Astrocyte of the cerebellum (primary cell): ENCODE results near the gene CCDC112.

ENCODE experiments used
- DNase-seq: peaks from one replicate; pipeline ENCODE4 v3.0.0-alpha.2; 2011; ENCODE audit warnings: low read depth
- H3K4me3 ChIP-seq: 2 replicates; pipeline ENCODE4 v1.5.1; 2011; ENCODE audit warnings: mild to moderate bottlenecking, low read depth, low read length, moderate library complexity
- CTCF ChIP-seq: IDR thresholded peaks from 2 replicates; pipeline ENCODE4 v1.5.1; 2012; ENCODE audit warnings: low read length, low read depth, moderate library complexity, mild to moderate bottlenecking; ENCODE audit errors: missing control alignments
- in situ Hi-C: cut with HindIII; loops from 2 replicates; pipeline ENCODE4 v1.10.0; 2017; ENCODE audit warnings: low sequenced_read_pairs

Gene CCDC112

DNA sequence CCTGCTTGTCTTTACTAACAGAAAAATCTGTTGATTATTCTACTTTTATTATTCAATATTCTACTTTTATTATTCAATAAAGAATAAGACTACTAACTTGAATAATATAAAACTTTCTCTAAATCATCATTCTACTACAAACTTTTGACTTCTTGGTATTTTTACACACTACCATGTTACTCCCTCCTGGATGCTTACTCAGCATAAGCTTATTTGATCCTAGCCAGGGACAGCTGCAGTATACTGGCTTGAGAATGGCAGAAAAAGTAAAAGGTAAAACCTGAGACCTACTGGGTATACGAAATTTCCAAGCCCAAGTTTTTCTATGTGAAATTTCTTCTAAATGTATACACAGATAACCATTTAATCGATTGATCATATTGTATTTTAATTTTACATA lies 59.9 kb downstream of the CCDC112 start:
- DNase-seq: no peak
- in situ Hi-C loops: loop anchor here (10.0 kb wide), 1 partner anchor 142 kb away; no protein-coding TSS in a partner anchor
- TF ChIP-seq CTCF: no peak
- H3K4me3 ChIP-seq: no peak overlapping the region

DNA sequence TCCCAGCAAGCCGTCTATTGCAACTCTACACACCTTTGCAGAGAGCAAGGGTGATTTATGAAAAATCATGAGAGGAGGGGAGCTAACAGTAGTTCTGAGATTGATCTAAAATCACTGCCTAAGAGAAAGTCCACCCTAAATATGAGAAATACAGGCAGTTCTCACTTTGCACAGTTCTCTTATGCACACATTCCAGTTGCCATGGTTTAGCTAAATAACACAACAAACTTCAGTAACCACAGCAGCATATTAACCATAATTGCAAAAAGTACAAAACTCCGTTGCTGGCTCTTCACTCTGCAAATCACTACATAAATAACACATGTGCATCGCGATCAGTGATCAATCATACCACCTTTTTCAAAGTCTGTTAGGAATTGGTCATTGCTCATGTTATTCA lies 64.9 kb downstream of the CCDC112 start:
- H3K4me3 ChIP-seq: no peak overlapping the region
- DNase-seq: no peak
- in situ Hi-C loops: loop anchor here (10.0 kb wide), 1 partner anchor 137 kb away; no protein-coding TSS in a partner anchor
- no peak for TF ChIP-seq CTCF

DNA sequence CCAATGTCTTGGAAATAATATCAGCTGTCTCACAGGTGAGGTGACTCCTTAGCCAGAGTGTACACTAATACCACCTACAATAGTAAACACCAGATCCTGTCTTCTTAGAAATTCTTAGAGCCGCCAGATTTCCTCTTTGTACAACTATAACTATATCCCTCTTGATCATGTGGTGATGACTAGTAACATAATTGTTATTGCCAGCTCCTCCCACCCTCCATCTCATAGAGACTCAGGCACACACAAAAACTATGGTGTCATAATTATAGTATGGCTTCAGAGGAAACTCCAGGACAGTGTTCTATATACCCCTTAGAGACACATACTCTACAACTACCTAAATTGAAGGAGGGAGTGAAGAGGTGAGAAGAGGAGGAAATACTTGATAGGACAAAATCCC lies 66.8 kb downstream of the CCDC112 start:
- TF ChIP-seq CTCF: no peak
- no peak overlapping the region for H3K4me3 ChIP-seq
- no peak for DNase-seq
- in situ Hi-C loops: loop anchor here (10.0 kb wide), 1 partner anchor 135 kb away; no protein-coding TSS in a partner anchor

DNA sequence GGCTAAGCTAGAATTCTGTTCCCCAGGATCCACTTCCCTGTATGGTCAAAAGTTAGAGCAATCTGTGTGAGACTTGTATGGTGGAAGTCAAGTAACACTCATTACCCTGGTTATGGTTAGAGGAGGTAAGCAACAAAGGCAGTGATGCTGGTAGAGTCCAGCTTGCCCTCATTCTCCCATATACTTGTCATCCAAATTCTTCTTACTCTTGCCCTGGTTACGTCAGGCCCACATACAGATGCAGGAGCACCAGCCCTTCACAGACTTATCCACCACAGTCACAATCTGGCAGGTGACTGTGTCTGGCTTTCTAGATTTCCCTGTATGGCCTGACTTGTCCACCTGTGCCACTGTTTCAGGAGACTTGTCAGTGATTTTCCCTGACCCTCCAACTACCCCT lies 69.2 kb downstream of the CCDC112 start:
- H3K4me3 ChIP-seq: no peak overlapping the region
- in situ Hi-C loops: no loop called here
- DNase-seq: no peak
- TF ChIP-seq CTCF: no peak
